GM18517 (cell line): ENCODE data around the gene EPS8L1.
"Not testable (repeated sequence)": the region's sequence is repeated elsewhere in the genome, so short reads cannot be mapped to it uniquely, and the experiment has no call there.

ENCODE experiments used
- ATAC-seq: cut with Tn5 transposase; IDR thresholded peaks from one replicate; pipeline ENCODE4 v1.9.1; 2021; ENCODE audit warnings: mild to moderate bottlenecking, moderate library complexity; ENCODE audit not compliant: unreplicated experiment

Gene EPS8L1

DNA sequence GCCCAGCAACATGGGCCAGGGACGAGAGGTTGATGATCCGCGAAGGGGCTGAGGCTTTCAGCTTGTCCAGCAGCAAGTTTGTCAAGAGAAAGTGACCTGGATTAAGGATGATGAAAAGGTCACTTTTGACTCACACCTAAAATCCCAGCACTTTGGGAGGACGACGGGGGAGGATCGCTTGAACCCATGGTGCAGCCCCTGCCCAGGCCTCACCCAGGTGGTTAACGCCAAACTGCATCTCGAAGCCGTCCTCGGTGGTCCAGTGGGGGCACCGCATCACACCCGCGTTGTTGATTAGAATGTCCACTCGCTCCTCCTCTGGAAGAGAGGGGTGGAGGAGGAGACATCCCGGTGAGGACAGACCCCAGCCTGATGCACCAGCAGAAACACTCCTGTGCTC lies 27.2 kb upstream of the EPS8L1 start:
- ATAC-seq = no peak

DNA sequence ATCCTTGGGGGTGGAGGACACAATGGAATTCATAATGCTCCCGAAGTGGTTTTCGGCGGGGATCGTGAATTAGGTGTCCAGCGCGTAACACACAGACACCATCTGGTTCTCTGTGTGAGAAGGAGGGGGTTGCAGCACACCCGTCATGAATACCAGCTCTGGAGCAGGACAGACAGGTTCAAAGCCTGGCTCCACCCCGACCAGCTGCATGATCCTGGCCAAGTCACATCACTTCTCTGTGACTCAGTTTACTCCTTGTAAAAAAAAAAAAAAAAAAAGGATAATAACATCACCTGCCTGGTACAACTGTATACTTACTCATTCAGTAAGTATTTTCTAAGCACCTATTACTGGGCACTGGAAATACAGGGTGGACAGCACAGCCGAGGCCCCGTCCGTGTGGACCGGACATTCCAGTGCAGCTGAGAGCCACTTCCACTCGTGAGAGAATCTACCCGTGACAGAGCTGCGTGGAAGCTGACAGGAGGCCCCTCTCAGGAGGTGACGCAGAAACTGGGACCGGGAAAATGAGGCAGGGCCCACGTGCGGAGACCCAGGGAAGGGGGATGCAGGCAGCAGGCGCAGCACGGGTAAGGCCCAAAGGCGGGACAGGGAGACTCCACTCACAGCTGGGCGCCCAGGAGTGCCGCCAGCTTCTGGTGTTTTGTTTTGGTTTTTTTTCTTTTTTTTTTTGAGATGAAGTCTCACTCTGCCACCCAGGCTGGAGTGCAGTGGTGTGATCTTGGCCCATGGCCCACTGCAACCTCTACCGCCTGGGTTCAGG lies 24.7 kb upstream of the EPS8L1 start:
- no peak for ATAC-seq

DNA sequence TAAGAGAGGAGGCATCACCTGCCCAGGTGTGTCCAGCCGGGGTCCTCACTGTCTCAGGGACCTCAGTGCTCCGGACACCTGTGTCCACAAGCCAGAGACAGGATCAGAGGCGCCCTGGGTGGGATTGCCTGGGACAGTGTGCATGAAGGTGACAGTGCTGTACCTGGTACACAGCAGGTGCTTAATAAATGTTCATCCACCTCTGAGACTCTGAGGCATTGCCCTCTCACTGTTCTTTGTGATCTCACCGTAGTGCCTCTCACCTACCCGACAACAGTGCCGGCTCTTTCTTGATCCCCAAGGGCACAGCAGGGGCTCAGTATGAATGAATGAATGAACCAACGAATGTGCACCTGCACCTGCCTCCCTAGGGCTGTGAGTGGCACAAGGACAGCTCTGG lies 21.9 kb upstream of the EPS8L1 start:
- no peak for ATAC-seq

GRCh38 chr19:55056827-55057226 lies 18.8 kb upstream of the EPS8L1 start:
- no peak for ATAC-seq

DNA sequence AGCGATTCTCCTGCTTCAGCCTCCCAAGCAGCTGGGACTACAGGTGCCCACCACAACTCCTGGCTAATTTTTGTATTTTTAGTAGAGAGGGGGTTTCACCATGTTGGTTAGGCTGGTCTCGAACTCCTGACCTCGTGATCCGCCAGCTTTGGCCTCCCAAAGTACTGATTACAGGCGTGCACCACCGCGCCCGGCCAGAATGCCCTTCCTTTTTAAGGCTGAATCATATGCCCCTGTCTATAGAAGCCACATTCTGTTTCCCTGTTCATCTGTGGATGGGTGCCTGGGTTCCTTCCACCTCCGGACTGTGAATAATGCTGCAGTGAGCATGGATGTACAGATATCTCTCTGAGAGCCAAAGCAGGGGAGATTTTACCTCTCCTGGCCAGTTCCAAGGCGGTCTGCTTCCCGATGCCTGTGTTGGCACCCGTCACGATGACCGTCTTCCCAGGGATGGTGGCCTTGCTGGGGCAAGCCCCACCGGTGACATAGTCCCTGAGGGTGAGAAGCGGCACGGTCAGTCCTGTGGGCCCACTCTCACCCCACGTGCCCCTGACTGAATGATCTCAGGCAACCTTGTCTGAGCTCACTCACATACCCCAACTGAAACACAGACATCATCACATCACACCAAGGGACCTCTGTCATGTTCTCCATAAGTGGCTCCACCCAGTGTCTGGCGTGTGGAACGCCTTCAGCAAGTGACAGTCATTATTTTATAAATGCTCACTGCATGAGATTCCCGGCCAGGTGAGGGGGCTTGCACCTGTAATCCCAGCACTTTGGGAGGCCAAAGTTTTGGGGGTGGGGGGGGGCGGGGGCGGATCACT lies 16.7 kb upstream of the EPS8L1 start:
- no peak for ATAC-seq

DNA sequence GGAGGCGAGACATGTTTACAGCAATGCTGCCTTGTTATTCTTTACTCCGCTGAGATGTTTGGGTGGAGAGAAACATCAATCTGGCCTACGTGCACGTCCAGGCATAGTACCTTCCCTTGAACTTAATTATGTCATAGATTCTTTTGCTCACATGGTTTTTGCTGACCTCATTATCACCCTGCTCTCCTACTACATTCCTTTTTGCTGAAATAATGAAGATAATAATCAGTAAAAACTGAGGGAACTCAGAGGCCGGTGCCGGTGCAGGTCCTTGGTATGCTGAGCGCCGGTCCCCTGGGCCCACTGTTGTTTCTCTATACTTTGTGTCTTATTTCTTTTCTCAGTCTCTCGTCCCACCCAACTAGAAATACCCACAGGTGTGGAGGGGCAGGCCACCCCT lies 15.4 kb upstream of the EPS8L1 start:
- ATAC-seq = not testable (repeated sequence)

- ATAC-seq = peak; percentile 63
Measured at GRCh38 chr19:55062735-55063491, 12.8 kb upstream of the EPS8L1 start, which contains the start of gene RDH13. TSS of gene RDH13 (minus strand) at chr19:55063148. CDS start at chr19:55063032, 116 bp downstream.

DNA sequence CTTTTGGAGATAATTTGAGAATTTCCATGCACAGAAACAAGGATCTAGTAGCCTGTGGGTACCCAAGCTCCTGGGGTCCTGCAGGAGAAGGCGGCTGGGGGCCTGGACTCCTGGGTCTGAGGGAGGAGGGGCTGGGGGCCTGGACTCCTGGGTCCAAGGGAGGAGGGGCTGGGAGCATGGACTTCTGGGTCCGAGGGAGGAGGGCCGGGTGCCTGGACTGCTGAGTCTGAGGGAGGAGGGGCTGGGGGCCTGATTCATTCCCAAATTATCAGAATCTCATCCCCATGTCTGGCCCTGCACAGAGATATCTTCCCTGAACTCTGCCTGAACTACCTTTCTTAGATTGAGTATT lies 12.2 kb upstream of the EPS8L1 start:
- ATAC-seq = no peak

DNA sequence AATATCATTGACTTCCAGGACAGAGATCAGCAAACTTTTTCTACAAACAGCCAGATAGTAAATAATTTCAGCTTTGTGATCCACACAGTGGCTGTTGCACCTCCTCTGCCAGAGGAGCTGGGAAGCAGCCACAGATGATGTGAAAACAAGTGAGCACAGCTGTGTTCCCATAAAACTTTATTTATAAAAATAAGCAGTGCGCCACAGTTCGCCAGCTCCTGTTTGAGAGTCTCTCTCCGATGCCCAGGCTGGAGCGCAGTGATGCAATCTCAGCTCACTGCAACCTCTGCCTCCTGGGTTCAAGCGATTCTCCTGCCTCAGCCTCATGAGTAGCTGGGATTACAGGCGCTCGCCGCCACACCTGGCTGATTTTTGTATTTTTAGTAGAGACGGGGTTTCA lies 10.2 kb upstream of the EPS8L1 start:
- not testable (repeated sequence) for ATAC-seq

DNA sequence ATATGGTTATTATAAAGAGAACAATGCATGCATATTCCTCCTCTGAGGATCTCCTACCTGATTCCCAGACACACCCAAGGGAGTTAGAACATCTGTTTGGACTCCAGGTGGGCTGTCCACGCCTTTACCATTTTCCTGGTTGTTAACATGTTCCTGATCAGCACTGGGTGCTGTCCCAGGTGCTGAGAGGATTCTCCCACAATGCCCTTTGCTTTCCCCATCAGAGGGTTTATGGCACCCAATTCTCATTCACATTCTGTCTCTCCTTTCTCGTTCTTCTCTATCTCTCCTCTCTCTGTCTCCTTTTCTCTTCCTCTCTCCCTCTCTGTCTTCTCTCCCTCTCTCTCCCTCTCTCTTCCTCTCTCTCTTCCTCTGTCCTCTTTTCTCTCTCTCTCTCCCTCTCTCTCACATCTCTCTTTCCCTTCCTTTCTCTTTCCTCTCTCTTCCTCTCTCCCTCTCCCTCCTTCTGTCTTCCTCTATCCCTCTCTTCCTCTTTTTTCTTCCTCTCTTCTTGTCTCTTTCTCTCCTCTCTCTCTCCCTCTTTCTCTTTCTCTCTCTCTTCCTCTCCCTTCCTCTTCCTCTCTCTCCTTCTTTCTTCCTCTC lies 9.5 kb upstream of the EPS8L1 start:
- ATAC-seq = no peak

DNA sequence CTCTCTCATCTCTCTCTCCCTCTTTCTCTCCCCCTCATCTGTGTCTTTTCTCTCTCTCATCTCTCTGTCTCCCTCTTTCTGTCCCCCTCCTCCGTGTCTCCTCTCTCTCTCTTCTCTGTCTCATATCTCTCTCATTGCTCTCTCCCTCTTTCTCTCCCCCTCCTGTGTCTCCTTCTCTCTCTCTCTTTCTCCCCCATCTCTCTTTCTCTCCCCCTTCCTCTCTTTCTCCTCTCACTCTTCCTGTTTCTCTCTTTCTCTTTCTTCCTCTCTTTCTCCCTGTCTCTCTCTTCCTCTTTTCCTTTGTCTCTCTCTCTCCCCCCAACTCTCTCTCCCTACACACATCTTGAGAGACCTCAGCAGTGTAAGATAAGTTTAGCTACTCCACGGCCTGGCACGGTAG lies 7.8 kb upstream of the EPS8L1 start:
- ATAC-seq = no peak

DNA sequence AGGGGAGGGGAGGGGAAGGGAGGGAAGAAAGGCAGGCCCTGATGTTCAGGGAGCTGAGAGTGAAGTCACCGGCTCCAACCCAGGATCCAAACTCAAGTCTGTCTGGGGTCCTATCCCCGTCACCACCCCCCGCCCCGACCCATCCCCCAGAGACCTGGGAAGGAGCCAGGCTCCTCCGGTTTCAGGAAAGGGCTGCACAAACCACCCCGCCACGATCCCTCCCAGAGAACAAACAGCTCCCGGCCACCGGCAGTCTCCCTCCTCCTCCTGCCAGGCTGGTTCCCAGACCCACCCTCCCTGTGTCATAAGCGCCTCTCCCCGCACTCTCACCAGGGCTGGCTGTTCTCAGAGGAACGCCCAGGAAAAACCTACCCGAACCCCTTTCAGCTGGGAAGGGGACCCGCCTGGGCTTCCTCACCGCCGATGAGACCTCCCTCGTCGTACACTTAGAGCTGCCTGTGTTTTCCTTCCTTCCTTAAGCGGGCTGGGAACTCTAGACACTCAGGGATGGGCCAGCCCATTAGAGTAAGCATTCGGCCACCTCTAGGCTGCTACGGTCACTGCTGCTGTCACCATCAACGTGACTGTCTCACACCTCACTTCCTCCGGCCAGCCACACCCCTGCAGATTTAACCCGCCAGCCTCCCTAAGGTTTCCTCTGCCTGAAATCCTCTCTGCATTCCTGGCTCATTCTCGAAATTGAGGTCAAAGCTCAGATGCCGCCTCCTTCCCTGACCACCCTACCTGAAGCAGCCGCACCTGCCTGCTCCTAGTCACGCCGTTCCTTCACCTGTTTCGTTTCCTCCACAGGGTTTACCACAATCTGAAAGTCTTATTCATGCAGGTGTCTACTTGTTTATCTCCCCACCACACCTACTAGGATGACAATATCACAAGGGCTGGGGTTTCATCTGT lies 6.5 kb upstream of the EPS8L1 start:
- no peak for ATAC-seq

- ATAC-seq = no peak
Measured at GRCh38 chr19:55069865-55070197, 5.8 kb upstream of the EPS8L1 start.

GRCh38 chr19:55070466-55071128 lies 5.1 kb upstream of the EPS8L1 start:
- ATAC-seq = no peak

DNA sequence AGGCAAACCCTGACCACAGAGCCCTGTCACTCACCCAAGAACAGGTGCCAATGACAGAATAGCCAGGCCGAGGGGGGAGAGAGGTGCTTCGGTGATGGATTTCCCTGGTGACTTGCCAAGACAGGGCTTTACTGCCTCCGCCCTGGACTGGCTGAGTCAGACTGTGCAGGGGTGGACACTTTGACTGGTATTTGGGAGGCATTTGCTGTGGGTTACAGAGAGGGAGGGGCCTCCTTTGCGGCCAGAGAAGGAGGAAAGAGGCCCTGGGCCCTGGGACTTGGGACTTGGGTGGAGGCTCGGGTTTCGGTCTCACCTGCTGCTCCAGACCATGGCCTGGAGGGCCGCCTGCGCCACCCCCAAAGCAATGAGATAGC lies 4.6 kb upstream of the EPS8L1 start:
- no peak for ATAC-seq

DNA sequence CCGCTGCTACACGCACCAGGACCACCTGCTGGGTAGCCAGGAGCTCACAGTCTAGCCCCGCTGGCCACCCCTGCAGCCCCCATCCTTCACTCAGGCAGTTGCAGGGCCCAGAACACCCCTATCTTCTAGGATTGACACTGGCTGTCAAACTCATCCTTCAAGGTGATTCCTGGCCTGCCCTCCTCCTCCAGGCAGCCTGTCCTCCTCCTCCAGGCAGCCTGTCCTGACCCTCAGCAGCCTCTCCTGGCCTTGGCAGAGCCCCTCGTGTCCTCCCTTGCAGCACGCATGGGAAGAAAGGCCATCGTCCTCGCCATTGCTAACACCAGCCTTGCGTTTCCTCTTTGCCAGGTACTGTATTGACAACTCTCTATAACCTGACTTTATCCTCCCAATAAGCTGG lies 3.8 kb upstream of the EPS8L1 start:
- no peak for ATAC-seq

DNA sequence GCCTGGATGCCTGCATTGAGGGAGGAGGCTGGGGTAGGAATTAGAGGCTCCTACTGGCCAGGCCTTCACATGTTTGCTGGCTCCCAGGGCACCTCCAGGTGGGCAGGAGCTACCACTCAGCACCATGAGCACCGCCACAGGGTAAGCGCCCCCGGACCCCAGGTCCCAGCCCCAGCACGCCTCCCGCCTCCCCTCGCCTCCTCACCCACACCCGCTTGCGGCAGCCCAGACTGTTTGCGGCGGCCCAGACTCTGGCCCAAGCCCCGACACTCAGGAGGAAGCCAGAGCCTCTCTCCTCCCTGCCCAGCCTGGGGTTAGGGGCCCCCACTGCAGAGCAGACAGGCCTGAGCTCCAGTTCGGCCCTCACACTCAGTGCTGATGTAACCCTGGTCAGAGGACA lies 652 bp downstream of the EPS8L1 start:
- ATAC-seq = no peak

DNA sequence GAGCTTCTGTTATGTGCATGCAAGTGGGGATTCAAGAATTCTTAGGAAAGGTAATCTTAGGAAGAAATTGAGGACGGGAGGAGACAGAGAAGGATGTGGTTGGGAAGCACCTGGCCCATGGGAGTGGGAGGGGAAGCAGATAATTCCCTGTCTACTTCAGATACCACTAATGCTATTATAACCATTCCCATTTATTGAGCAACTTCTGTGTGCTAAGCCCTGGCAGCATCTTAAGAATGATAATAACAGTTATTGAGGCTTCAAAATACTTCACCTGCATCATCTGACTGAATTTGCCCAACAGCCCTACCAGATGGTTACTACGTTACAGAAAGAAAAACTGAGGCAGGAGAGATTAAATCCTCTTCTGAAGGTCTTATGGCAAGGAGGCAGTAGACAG lies 1.4 kb downstream of the EPS8L1 start:
- ATAC-seq = no peak

DNA sequence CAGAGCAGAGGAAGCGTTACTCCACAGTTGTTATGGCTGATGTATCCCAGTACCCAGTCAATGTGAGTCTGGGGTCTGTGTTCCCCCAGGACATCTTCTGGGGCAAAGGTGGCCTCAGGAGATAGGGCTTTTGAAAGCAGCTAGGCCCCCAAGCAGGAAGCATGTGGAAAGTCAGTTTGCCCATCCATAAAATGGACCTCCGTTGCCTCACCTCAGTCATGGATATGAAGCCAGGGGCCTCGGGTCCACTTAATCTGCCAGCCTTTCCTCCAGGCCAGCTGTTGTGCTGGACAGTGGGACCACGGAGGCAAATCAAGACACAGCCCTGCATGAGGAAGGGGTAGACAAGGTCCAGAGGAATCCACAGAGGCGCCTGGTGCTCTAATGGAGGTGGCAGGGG lies 3.3 kb downstream of the EPS8L1 start:
- no peak for ATAC-seq
